Spleen (tissue), 11 donors: ENCODE data around the gene NLGN4X. TPM values are rescaled to one million over a fixed set of nuclear protein-coding genes. Genes with fewer than 3 reads are reported as not detected.

Source experiments
- DNase-seq: peaks from one replicate; pipeline ENCODE4 v3.0.0-alpha.2; 2020
- H3K27ac ChIP-seq, 8 donors: fragments of 200-600 bp; sonication (generic) in 7 of 8; 1 replicate in 4 of 8; 2 replicates in 4 of 8; pipeline versions ENCODE4 v1.5.0 to v1.8.0; 2016 to 2021; ENCODE audit warnings: inconsistent platforms in 4 of 8, mild to moderate bottlenecking in 4 of 8, moderate library complexity in 1 of 8
- H3K27me3 ChIP-seq, 7 donors: fragments of 200-600 bp; sonication (generic) in 6 of 7; replicated peaks in 1 of 7; 1 replicate in 4 of 7; 2 replicates in 3 of 7; pipeline versions ENCODE4 v1.5.0 to v1.8.0; 2016 to 2021; ENCODE audit warnings: inconsistent platforms in 3 of 7, mild to moderate bottlenecking in 1 of 7
- H3K36me3 ChIP-seq, 6 donors: fragments of 200-600 bp; sonication (generic) in 5 of 6; 1 replicate in 4 of 6; 2 replicates in 2 of 6; pipeline versions ENCODE4 v1.5.0 to v1.8.0; 2016 to 2021; ENCODE audit warnings: inconsistent platforms in 2 of 6
- H3K4me1 ChIP-seq, 6 donors: fragments of 200-600 bp; sonication (generic) in 5 of 6; 1 replicate in 3 of 6; 2 replicates in 3 of 6; pipeline versions ENCODE4 v1.5.0 to v1.8.0; 2016 to 2021; ENCODE audit warnings: inconsistent platforms in 3 of 6
- H3K4me3 ChIP-seq, 8 donors: fragments of 200-600 bp; sonication (generic) in 7 of 8; 1 replicate in 4 of 8; 2 replicates in 4 of 8; pipeline versions ENCODE4 v1.5.0 to v1.8.0; 2016 to 2021; ENCODE audit warnings: inconsistent platforms in 4 of 8, mild to moderate bottlenecking in 4 of 8, moderate library complexity in 2 of 8
- H3K9me3 ChIP-seq, 8 donors: fragments of 200-600 bp; sonication (generic) in 7 of 8; 1 replicate in 4 of 8; 2 replicates in 4 of 8; pipeline versions ENCODE4 v1.5.0 to v1.8.0; 2016 to 2021; ENCODE audit warnings: inconsistent platforms in 4 of 8
- POLR2A ChIP-seq, 3 donors: fragments of 450-650 bp; IDR thresholded peaks; one replicate each; pipeline ENCODE4 v1.5.1; 2017; ENCODE audit warnings: antibody characterized with exemption in 3 of 3, mild to moderate bottlenecking in 1 of 3
- POLR2AphosphoS5 ChIP-seq, 3 donors: sonication (generic); formaldehyde crosslinking; IDR thresholded peaks; one replicate each; pipeline ENCODE4 v1.5.1; 2017; ENCODE audit warnings: antibody characterized with exemption in 3 of 3
- WGBS, 5 donors: extraction: QIAGEN DNeasy Blood & Tissue Kit in 3 of 5; methylation state at CpG; one replicate each; pipeline versions ENCODE4 v1.1.5 to v1.1.7; 2013 to 2018; 5-methylcytosine and 5-hydroxymethylcytosine counted together
- intact Hi-C: fragments of 100-400 bp; cut with DNase I; formaldehyde crosslinking; loops from one replicate; pipeline ENCODE4 v1.15.0; 2023; ENCODE audit warnings: low total_unique reads
- polyA plus RNA-seq, 3 donors: library from polyadenylated mRNA; stranded (reverse); fragments of 200-250 nt; gene quantifications; one replicate each; pipeline ENCODE4 v1.2.1, GENCODE V29; 2013
- total RNA-seq, 7 donors: library from RNA; depleted of rRNA in 3 of 7; stranded (reverse); fragments of >200 nt in 3 of 7; fragmentation: NEBNext Ultra II Directional in 4 of 7; extraction: Animal tissue kit (Norgen Biotek cat#: 25700) in 4 of 7; gene quantifications; one replicate each; pipeline versions ENCODE4 v1.1.0 to v1.2.1, GENCODE V29; 2016 to 2021
- TF ChIP-seq, protein P1 (sequence below), 11 experiments: fragments of 200-600 bp in 7 of 11; fragments of 450-650 bp in 4 of 11; sonication (generic) in 4 of 11; IDR thresholded peaks in 8 of 11; conservative IDR thresholded peaks in 3 of 11; 1 replicate in 7 of 11; 2 replicates in 4 of 11; pipeline versions ENCODE4 v1.4.0 to v1.8.0; 2016 to 2021; ENCODE audit warnings: antibody characterized with exemption in 11 of 11, inconsistent platforms in 4 of 11, mild to moderate bottlenecking in 1 of 11
- donor health status: healthy with polysubstance abuse.
- donor health status: DM: no; HTN: no; CAD: no; lungs with moderate emphysema.
- donor health status: DM: no; HTN: no; CAD: no.
- donor health status: Bipolar disorder and iron deficiency.
- donor health status: healthy.
- donor health status: DM: no; HTN: no; CAD: no.
- donor health status: DM: yes; HTN: yes; CAD: no.

The NLGN4X gene
- total and polyA plus RNA-seq, 10 donors: 0.68 to 16.1 (median 5.6) TPM

DNA sequence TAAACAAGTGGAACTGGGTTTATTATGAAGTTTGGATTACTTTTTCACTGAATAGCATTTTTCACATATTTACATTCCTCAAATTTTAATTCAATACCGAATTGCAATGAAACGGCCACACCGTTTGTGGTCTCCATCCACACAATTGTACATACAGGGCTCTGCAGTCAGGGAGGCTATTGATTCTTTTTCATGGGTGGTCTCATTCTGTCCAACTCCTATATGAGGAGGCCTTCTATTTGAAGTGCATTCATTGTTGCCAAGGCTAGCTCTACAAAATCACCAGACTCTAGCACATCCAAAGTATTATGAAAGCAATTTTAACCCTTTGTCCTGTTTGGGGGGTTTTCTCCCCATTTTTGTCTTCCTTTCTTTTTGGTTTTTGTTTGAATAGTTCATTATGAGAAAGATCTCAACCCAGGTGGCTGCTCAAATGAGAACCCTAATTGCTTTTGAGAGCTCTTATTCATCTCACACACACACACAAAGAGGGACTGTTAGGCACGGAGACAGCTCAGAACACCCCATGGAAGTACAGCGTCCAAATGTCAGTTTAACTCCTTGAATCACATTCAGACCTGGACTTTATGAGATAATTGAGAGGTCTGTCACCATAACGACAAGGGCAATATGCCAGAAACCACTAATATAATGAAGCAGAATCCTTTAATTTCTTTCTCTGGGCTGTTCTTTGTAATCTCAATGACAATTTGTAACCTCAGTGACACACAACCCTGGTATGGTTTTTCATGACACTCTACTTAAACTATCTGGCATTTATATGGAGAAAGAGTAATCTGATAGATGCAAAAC, 79.4 kb downstream of the NLGN4X start:
- H3K9me3 ChIP-seq: no peaks in the 10 kb centered on the region
- no peak overlapping the region for H3K27ac ChIP-seq
- 80 to 94% (median 84%) methylated on average over 6 of the region's 6 CpGs for WGBS, 5 donors
- no peak overlapping the region for H3K4me3 ChIP-seq
- no peaks in the 10 kb centered on the region for H3K4me1 ChIP-seq
- no peaks in the 10 kb centered on the region for H3K27me3 ChIP-seq
- intact Hi-C loops: no loop called here
- DNase-seq: no peak
- TF ChIP-seq POLR2AphosphoS5 (IDR thresholded peaks at IDR 0.05): no peak
- TF ChIP-seq, protein P1, sequence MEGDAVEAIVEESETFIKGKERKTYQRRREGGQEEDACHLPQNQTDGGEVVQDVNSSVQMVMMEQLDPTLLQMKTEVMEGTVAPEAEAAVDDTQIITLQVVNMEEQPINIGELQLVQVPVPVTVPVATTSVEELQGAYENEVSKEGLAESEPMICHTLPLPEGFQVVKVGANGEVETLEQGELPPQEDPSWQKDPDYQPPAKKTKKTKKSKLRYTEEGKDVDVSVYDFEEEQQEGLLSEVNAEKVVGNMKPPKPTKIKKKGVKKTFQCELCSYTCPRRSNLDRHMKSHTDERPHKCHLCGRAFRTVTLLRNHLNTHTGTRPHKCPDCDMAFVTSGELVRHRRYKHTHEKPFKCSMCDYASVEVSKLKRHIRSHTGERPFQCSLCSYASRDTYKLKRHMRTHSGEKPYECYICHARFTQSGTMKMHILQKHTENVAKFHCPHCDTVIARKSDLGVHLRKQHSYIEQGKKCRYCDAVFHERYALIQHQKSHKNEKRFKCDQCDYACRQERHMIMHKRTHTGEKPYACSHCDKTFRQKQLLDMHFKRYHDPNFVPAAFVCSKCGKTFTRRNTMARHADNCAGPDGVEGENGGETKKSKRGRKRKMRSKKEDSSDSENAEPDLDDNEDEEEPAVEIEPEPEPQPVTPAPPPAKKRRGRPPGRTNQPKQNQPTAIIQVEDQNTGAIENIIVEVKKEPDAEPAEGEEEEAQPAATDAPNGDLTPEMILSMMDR (IDR thresholded peaks at IDR 0.05 in 8 of 11, conservative IDR thresholded peaks at IDR 0.05 in 3 of 11): no peak
- no peak for TF ChIP-seq POLR2A (IDR thresholded peaks at IDR 0.05)
- H3K36me3 ChIP-seq: no peaks in the 10 kb centered on the region

DNA sequence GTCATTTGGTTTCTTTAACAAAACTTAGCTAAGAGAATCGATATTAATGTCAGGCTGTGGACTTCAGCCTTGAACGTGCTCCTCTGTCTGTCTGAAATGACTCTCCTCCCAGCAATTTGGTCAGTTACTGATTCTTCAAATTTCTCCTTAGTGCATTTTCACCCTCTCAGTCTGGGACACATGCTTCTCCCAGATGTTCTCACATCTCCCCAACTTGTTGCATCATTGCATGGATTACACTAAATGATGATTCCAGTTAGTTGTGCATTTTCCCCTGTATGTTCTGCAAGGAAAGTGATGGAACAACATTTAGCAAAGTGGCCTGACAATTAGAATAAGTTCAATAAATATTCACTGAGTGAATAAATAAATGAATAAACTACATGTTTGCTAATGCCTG, 94.4 kb downstream of the NLGN4X start:
- intact Hi-C loops: no loop called here
- DNase-seq: no peak
- Histone ChIP-seq H3K36me3 (no peaks in the 10 kb centered on the region), H3K27ac (no peak overlapping the region), H3K4me3 (no peak overlapping the region), H3K9me3 (no peaks in the 10 kb centered on the region), H3K4me1 (no peaks in the 10 kb centered on the region), H3K27me3 (no peaks in the 10 kb centered on the region)
- WGBS, 5 donors: 84 to 96% (median 86%) methylated on average over 2 of the region's 2 CpGs
- no peak for TF ChIP-seq POLR2A (IDR thresholded peaks at IDR 0.05)
- no peak for TF ChIP-seq POLR2AphosphoS5 (IDR thresholded peaks at IDR 0.05)
- TF ChIP-seq, protein P1 (IDR thresholded peaks at IDR 0.05 in 8 of 11, conservative IDR thresholded peaks at IDR 0.05 in 3 of 11): no peak

DNA sequence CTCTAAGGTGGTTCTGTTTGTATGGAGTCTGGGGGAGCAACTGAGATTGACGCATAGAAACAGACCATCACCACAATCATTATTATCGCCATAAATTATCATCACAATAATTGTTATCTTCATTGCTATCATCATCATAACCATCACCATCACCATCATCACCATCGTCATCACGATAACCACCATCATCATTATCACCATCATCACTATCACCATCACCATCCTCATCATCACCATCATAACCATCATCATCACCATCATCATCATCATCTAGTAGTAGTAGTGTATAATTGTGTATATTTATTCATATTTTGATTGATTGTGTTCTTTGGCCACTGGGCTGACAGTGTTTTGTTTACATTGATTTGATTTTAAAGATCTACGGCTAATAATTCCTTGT, 95.7 kb downstream of the NLGN4X start:
- DNase-seq: no peak
- Histone ChIP-seq H3K27me3 (no peaks in the 10 kb centered on the region), H3K36me3 (no peaks in the 10 kb centered on the region), H3K9me3 (no peaks in the 10 kb centered on the region), H3K4me3 (no peak overlapping the region), H3K4me1 (no peaks in the 10 kb centered on the region), H3K27ac (no peak overlapping the region)
- WGBS, 5 donors: 94 to 97% (median 95%) methylated on average over 5 of the region's 5 CpGs
- TF ChIP-seq POLR2AphosphoS5 (IDR thresholded peaks at IDR 0.05) (no peak), POLR2A (IDR thresholded peaks at IDR 0.05) (no peak)
- TF ChIP-seq, protein P1 (IDR thresholded peaks at IDR 0.05 in 8 of 11, conservative IDR thresholded peaks at IDR 0.05 in 3 of 11): no peak
- intact Hi-C loops: no loop called here

DNA sequence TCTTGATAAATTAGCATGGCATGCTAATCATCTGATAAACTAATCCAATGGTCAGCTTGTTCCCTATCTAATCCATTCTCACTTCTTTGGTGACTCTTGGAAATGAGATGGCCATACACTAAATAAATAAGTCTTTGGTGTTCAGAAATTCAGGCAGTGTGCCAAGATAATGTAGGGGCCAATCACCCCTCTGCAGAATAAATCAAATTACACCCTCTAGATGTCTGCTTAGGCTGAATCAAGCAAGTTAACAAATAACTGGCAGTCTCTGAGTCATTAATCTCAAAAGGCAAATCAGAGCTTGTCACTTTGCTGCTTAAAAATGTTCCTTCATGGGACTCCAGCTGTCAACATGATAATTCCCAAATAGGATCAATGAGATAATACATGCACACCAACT, 97.4 kb downstream of the NLGN4X start:
- Histone ChIP-seq H3K27me3 (no peaks in the 10 kb centered on the region), H3K4me1 (no peaks in the 10 kb centered on the region), H3K36me3 (no peaks in the 10 kb centered on the region), H3K9me3 (no peaks in the 10 kb centered on the region), H3K4me3 (no peak overlapping the region), H3K27ac (no peak overlapping the region)
- TF ChIP-seq POLR2A (IDR thresholded peaks at IDR 0.05) (no peak), POLR2AphosphoS5 (IDR thresholded peaks at IDR 0.05) (no peak)
- TF ChIP-seq, protein P1 (IDR thresholded peaks at IDR 0.05 in 8 of 11, conservative IDR thresholded peaks at IDR 0.05 in 3 of 11): no peak
- intact Hi-C loops: no loop called here
- DNase-seq: no peak
